K562 (cell line): ENCODE results near the gene TNFAIP3. TPM values are rescaled to one million over a fixed set of nuclear protein-coding genes. Genes with fewer than 3 reads are reported as not detected.

Experiments
- BCLAF1 ChIP-seq, 2 experiments: fragments of 450-650 bp in 1 of 2; IDR thresholded peaks; 2 replicates each; pipeline ENCODE4 v1.6.1; 2011 to 2017; ENCODE audit warnings: low read depth in 2 of 2, antibody characterized with exemption in 1 of 2, borderline replicate concordance in 1 of 2, low read length in 1 of 2, mild to moderate bottlenecking in 1 of 2, mixed read lengths in 1 of 2; ENCODE audit not compliant: control insufficient read depth in 1 of 2
- CREB3L1 ChIP-seq: fragments of 450-650 bp; IDR thresholded peaks from 2 replicates; pipeline ENCODE4 v1.6.1; 2014; ENCODE audit warnings: low read depth, mild to moderate bottlenecking, moderate library complexity, borderline replicate concordance
- ILK ChIP-seq: fragments of 450-650 bp; IDR thresholded peaks from 2 replicates; pipeline ENCODE4 v1.6.1; 2016; ENCODE audit warnings: missing genetic modification characterization, low read depth, mild to moderate bottlenecking, missing compliant biosample characterization, moderate library complexity, borderline replicate concordance
- JUND ChIP-seq, 2 experiments: IDR thresholded peaks; 2 replicates in 1 of 2; 3 replicates in 1 of 2; pipeline ENCODE4 v1.6.1; 2011; ENCODE audit warnings: borderline replicate concordance in 2 of 2, low read depth in 2 of 2, low read length in 2 of 2, improper control_type of control experiment in 1 of 2, missing biosample characterization in 1 of 2, missing genetic modification characterization in 1 of 2, missing genetic modification reagents in 1 of 2
- KHSRP ChIP-seq: fragments of 450-650 bp; IDR thresholded peaks from 2 replicates; pipeline ENCODE4 v1.6.1; 2017
- MGA ChIP-seq: fragments of 450-650 bp; IDR thresholded peaks from 2 replicates; pipeline ENCODE4 v1.6.1; 2016; ENCODE audit warnings: mild to moderate bottlenecking, moderate library complexity
- THRAP3 ChIP-seq: fragments of 450-650 bp; IDR thresholded peaks from 2 replicates; pipeline ENCODE4 v1.6.1; 2016; ENCODE audit warnings: mild to moderate bottlenecking, inconsistent platforms, borderline replicate concordance
- ZNF175 ChIP-seq: fragments of 200-800 bp; sonication (Bioruptor generic); IDR thresholded peaks from 2 replicates; pipeline ENCODE4 v1.6.1; 2016; ENCODE audit warnings: low read depth, mild to moderate bottlenecking, missing genetic modification characterization, missing compliant biosample characterization
- ZNF263 ChIP-seq: sonication (generic); formaldehyde crosslinking; IDR thresholded peaks from 2 replicates; pipeline ENCODE4 v1.8.0; 2022; ENCODE audit warnings: mild to moderate bottlenecking, missing genetic modification reagents, borderline replicate concordance
- polyA plus RNA-seq, 8 experiments: library from polyadenylated mRNA; depleted of rRNA in 4 of 8; stranded (reverse) in 5 of 8; unstranded in 3 of 8; fragments of >200 nt; fragmentation: Nextera tagmentation in 2 of 8; fragmentation: Illumina TruSeq in 1 of 8; extraction: Ambion mirVana in 2 of 8; extraction: Trizol in 1 of 8; gene quantifications; 2 replicates each; pipeline versions ENCODE4 v1.2.1 to v1.2.3, GENCODE V29; 2011 to 2014; ENCODE audit warnings: inconsistent platforms in 1 of 8, missing spikeins in 1 of 8
- total RNA-seq, 7 experiments: library from RNA; depleted of rRNA in 6 of 7; stranded (reverse); fragments of >200 nt in 6 of 7; fragmentation: Illumina TruSeq in 2 of 7; extraction: Trizol in 2 of 7; gene quantifications; 2 replicates each; pipeline versions ENCODE4 v1.2.1 to v1.2.3, GENCODE V29; 2011 to 2021; ENCODE audit warnings: low replicate concordance in 1 of 7

TNFAIP3 gene
- total and polyA plus RNA-seq, 9 of the 15 experiments (the other 6 are each of a cell fraction or from before 2014, with no cell fraction given): 0.79 to 17.0 (median 6.4) TPM

GRCh38 chr6:137903274-137903932 lies 36.3 kb downstream of the TNFAIP3 start (continued):
- TF ChIP-seq MGA (no peak), ILK (tag) (no peak), CREB3L1 (no peak), ZNF263 (CRISPR knock-in tag) (no peak), JUND (IDR thresholded peaks at IDR 0.05; ENCODE audit: borderline replicate concordance, low read depth, low read length) (peak; percentile 65; the same call in 1 of the 2 replicates), JUND (tag; IDR thresholded peaks at IDR 0.05; ENCODE audit: borderline replicate concordance, low read depth, low read length) (no peak; the same call in 2 of the 3 replicates), ZNF175 (CRISPR knock-in tag) (peak; percentile 79), BCLAF1 (IDR thresholded peaks at IDR 0.05; ENCODE audit: borderline replicate concordance in 1 of 2, control insufficient read depth in 1 of 2, low read depth in 2 of 2, low read length in 1 of 2) (no peak), THRAP3 (no peak), KHSRP (no peak)
